ENCODE measurements around the gene N4BP2L1.

- no peak for TF ChIP-seq REST (IDR thresholded peaks at IDR 0.05)
- no peak for TF ChIP-seq SP1 (IDR thresholded peaks at IDR 0.05)
- no peak for TF ChIP-seq CTCF (IDR thresholded peaks at IDR 0.05; ENCODE audit: low read depth, low read length, missing input control)
- TF ChIP-seq, protein P1, sequence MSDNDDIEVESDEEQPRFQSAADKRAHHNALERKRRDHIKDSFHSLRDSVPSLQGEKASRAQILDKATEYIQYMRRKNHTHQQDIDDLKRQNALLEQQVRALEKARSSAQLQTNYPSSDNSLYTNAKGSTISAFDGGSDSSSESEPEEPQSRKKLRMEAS (IDR thresholded peaks at IDR 0.05) = no peak
These were observed 19.5 kb downstream of the N4BP2L1 start for GRCh38 chr13:32408296-32409000.
